Hematopoietic multipotent progenitor cell treated with erythropoietin and hydrocortisone succinate and interleukin-3 and kit ligand, for 15 days (in vitro differentiated cells): Measurements from ENCODE around the gene FCHO2.

Experiments used
- DNase-seq: peaks from one replicate; pipeline ENCODE4 v3.0.0-alpha.2; 2015; ENCODE audit warnings: low spot score

The FCHO2 gene

GRCh38 chr5:73028991-73029595 is 73.3 kb downstream of the FCHO2 start:
- DNase-seq: no peak

- DNase-seq: no peak
Observed at GRCh38 chr5:73030531-73030930, 74.7 kb downstream of the FCHO2 start.

GRCh38 chr5:73030995-73031394 is 75.2 kb downstream of the FCHO2 start:
- no peak for DNase-seq

- DNase-seq: peak; percentile 35
Observed at GRCh38 chr5:73031839-73032238, 76.0 kb downstream of the FCHO2 start.

- DNase-seq: no peak
Observed at GRCh38 chr5:73032635-73033034, 76.8 kb downstream of the FCHO2 start.

GRCh38 chr5:73037545-73037944 is 81.7 kb downstream of the FCHO2 start:
- no peak for DNase-seq

- peak; percentile 17 for DNase-seq
Observed at GRCh38 chr5:73039082-73039481, 83.2 kb downstream of the FCHO2 start.

GRCh38 chr5:73042993-73043392 is 87.2 kb downstream of the FCHO2 start:
- DNase-seq: no peak

DNA sequence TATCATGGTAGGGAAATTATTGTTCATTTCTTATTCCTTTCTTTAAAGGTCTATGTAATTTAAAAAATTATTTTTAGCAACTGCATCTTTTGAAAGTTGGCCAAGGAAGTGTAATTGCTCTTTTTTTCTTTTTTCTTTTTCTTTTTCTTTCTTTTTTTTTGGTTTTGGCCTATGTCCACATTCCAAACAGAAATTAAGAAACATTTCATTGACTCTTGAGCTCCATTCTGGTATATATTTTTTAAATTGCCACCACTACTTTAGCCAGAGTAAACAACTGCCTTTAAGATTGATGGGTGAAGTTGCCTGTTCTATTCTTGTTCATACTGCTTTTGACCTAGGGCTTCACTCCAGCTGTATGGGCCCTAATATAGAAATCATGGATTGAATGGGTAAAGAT is 88.7 kb downstream of the FCHO2 start:
- no peak for DNase-seq

GRCh38 chr5:73045623-73046022 is 89.8 kb downstream of the FCHO2 start:
- DNase-seq: no peak

DNA sequence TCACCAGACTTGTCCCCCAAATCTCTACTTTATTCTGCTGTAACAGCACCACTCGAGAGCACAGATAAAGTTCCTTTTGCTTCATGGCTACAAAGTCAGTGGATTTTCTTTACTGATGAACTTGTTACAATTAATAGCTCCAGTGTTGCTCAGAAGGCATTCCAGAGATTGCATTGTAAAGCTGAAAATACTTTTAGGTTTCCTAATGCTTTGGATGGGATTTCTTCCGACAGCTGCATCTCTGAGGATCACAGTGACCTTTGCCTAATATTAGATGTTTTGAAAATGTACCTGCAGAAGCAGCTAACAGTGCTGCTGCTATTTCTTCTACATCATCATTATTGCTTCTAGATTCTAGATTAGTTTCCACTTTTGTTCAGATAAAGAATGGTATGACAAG is 105.8 kb downstream of the FCHO2 start:
- DNase-seq: no peak

DNA sequence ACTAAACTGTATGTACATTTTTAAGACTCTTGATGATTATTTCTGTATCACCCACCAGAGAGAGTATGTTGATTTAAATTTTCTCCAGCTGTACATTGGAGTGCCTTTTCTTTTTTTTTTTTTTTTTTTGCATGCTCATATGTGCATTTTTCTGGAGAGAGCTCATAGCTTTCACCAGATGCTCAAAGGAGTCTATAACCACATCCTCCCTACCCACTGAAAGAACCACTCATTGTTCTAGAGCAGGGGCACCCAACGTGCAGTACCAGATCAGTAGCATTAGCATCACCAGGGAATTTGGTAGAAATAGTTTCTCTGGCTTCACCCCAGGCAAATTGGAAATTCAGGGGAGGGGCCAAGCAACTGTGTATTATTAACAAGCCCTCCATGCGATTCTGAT is 110.6 kb downstream of the FCHO2 start:
- DNase-seq: no peak

GRCh38 chr5:73067213-73067612 is 111.4 kb downstream of the FCHO2 start:
- DNase-seq: no peak

DNA sequence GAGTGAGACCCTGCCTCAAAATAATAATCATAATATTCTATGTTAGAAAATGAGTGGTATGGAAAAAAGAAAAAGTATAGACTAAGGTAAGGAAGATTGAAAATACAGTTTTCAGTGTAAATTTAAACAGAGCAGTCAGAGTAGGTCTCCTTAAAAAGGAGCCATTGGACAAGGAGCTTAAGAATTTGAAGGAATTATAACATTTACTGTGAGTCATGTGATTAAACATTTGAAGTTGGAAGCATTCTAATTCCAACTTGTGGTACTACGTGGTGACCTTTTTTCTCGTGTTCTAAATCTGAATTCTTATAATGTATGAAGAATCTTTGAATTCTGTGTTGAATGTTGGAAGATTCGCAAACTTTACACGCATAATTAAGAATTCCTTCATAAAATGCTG is 125.3 kb downstream of the FCHO2 start:
- no peak for DNase-seq

- no peak for DNase-seq
Observed at GRCh38 chr5:73088026-73088425, 132.2 kb downstream of the FCHO2 start.

- DNase-seq: no peak
Observed at GRCh38 chr5:73093943-73094342, 138.1 kb downstream of the FCHO2 start.

DNA sequence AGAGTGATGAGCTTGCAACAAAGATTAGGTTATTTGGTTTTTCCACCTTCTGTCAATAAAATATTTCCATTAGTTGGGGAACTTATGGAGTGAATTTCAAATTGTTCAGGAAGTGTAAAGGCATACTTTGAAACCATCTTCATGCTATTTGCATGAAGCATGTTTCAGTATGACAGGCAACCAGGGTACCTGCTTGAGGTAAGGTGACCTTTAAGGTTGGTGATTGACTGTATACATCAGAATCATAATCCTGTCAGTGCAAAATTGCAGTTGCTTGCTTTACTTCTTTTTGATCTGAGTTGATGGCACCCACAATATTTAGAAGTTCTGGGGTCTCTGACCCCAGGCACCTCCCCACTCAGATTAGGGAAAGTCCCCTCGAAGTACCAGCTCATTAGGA is 138.6 kb downstream of the FCHO2 start:
- DNase-seq: no peak

GRCh38 chr5:73095564-73096238 is 139.9 kb downstream of the FCHO2 start:
- DNase-seq: no peak

GRCh38 chr5:73096239-73096575 is 140.4 kb downstream of the FCHO2 start:
- DNase-seq: no peak

DNA sequence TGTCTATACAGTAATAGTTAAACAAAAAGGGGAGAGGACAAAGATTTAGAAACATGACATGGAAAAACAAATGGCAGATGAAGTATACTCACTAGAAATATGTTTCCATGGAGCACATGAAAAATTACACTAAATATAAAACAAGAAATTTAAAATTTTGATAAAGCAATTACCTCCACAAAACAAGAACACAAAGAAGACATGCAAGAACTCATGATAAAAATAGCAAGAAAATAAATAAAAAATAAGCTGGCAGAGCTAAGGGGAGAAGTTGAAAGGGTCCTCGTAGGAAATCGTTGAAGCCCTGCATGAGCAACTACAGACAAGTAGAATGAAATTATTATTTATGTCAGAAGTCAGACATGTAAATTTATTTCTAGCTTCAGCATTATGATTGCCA is 141.9 kb downstream of the FCHO2 start:
- DNase-seq: no peak

- no peak for DNase-seq
Observed at GRCh38 chr5:73100109-73100508, 144.3 kb downstream of the FCHO2 start.

GRCh38 chr5:73103870-73104299 is 148.0 kb downstream of the FCHO2 start:
- no peak for DNase-seq

GRCh38 chr5:73104326-73104725 is 148.5 kb downstream of the FCHO2 start:
- DNase-seq: no peak

- no peak for DNase-seq
Observed at GRCh38 chr5:73106335-73106734, 150.5 kb downstream of the FCHO2 start.
